DOHH2 (cell line): ENCODE results near the gene PIK3AP1.
"Not testable (repeated sequence)": the region's sequence is repeated elsewhere in the genome, so short reads cannot be mapped to it uniquely, and the experiment has no call there.

Experiments used
- H3F3A ChIP-seq: fragments of 200-600 bp; sonication (generic), shearing (Covaris generic); 2 replicates; pipeline ENCODE4 v1.6.0; 2016; ENCODE audit warnings: antibody characterized with exemption, mild to moderate bottlenecking; ENCODE audit not compliant: control insufficient read depth, insufficient read depth
- H3K27ac ChIP-seq: fragments of 200-600 bp; sonication (generic); 2 replicates; pipeline ENCODE4 v1.5.1; 2014; ENCODE audit warnings: low read depth, mild to moderate bottlenecking, low read length, moderate library complexity
- H3K27me3 ChIP-seq: fragments of 200-600 bp; sonication (generic); 2 replicates; pipeline ENCODE4 v1.6.1; 2014; ENCODE audit warnings: mild to moderate bottlenecking, low read length, mixed read lengths; ENCODE audit not compliant: control insufficient read depth
- H3K36me3 ChIP-seq: fragments of 200-600 bp; sonication (generic); 2 replicates; pipeline ENCODE4 v1.6.1; 2014; ENCODE audit warnings: mild to moderate bottlenecking, low read length, moderate library complexity, mixed read lengths; ENCODE audit not compliant: control insufficient read depth
- H3K4me1 ChIP-seq: fragments of 200-600 bp; sonication (generic); 2 replicates; pipeline ENCODE4 v1.6.1; 2014; ENCODE audit warnings: mild to moderate bottlenecking, low read length, mixed read lengths; ENCODE audit not compliant: control insufficient read depth
- H3K4me2 ChIP-seq: fragments of 200-600 bp; sonication (generic); 2 replicates; pipeline ENCODE4 v1.6.0; 2014; ENCODE audit warnings: mild to moderate bottlenecking, low read length, moderate library complexity
- H3K4me3 ChIP-seq: fragments of 200-600 bp; sonication (generic); 2 replicates; pipeline ENCODE4 v1.5.1; 2014; ENCODE audit warnings: mild to moderate bottlenecking, low read length, mixed read lengths
- H3K79me2 ChIP-seq: fragments of 200-600 bp; sonication (generic); 2 replicates; pipeline ENCODE4 v1.6.1; 2014; ENCODE audit warnings: mild to moderate bottlenecking, low read length, mixed read lengths; ENCODE audit not compliant: control insufficient read depth
- H3K9me2 ChIP-seq: fragments of 200-600 bp; sonication (generic); replicated peaks from 2 replicates; pipeline ENCODE4 v1.6.1; 2014; ENCODE audit warnings: mild to moderate bottlenecking, low read length, mixed read lengths; ENCODE audit not compliant: control insufficient read depth
- H3K9me3 ChIP-seq: fragments of 200-600 bp; sonication (generic); 2 replicates; pipeline ENCODE4 v1.6.1; 2014; ENCODE audit warnings: antibody characterized with exemption, low read length, mixed read lengths; ENCODE audit not compliant: control insufficient read depth, insufficient read depth
- H4K20me1 ChIP-seq: fragments of 200-600 bp; sonication (generic); 2 replicates; pipeline ENCODE4 v1.6.0; 2014; ENCODE audit warnings: low read depth, mild to moderate bottlenecking, antibody characterized with exemption, low read length, moderate library complexity; ENCODE audit not compliant: control insufficient read depth, insufficient read depth
- EZH2phosphoT487 ChIP-seq: fragments of 200-600 bp; sonication (generic); IDR thresholded peaks from 2 replicates; pipeline ENCODE4 v1.6.1; 2017; ENCODE audit warnings: borderline replicate concordance, mild to moderate bottlenecking, antibody characterized with exemption, low read length, moderate library complexity, mixed read lengths
- TF ChIP-seq, protein P1 (sequence below): fragments of 200-600 bp; sonication (generic); IDR thresholded peaks from one replicate; pipeline ENCODE4 v1.5.1; 2014; ENCODE audit warnings: antibody characterized with exemption, mild to moderate bottlenecking, low read depth, low read length; ENCODE audit not compliant: poor library complexity, severe bottlenecking

The PIK3AP1 gene

DNA sequence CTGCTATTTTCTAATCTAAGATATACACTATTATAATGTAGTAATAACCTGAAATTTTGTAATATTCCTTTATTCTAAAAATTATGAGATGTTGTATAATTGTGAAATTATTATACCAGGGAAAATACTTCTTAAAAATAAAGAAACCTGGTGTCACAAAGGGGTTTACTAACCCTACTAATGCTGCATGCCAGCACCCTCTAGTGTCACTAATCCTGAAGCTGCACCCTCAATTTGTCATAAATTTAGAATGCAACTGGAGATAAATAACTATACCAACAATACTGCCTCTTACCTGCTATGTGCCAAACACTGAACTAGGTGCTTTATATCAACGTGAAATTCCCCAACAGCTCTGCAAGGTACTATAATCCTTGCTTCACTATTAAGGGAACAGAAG lies 164.3 kb downstream of the PIK3AP1 start:
- H3K36me3 ChIP-seq = peaks cover 81% of the 10 kb centered on the region
- TF ChIP-seq EZH2phosphoT487 = no peak
- TF ChIP-seq, protein P1, sequence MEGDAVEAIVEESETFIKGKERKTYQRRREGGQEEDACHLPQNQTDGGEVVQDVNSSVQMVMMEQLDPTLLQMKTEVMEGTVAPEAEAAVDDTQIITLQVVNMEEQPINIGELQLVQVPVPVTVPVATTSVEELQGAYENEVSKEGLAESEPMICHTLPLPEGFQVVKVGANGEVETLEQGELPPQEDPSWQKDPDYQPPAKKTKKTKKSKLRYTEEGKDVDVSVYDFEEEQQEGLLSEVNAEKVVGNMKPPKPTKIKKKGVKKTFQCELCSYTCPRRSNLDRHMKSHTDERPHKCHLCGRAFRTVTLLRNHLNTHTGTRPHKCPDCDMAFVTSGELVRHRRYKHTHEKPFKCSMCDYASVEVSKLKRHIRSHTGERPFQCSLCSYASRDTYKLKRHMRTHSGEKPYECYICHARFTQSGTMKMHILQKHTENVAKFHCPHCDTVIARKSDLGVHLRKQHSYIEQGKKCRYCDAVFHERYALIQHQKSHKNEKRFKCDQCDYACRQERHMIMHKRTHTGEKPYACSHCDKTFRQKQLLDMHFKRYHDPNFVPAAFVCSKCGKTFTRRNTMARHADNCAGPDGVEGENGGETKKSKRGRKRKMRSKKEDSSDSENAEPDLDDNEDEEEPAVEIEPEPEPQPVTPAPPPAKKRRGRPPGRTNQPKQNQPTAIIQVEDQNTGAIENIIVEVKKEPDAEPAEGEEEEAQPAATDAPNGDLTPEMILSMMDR = peak; percentile 55
- H3K4me2 ChIP-seq = no peak overlapping the region

DNA sequence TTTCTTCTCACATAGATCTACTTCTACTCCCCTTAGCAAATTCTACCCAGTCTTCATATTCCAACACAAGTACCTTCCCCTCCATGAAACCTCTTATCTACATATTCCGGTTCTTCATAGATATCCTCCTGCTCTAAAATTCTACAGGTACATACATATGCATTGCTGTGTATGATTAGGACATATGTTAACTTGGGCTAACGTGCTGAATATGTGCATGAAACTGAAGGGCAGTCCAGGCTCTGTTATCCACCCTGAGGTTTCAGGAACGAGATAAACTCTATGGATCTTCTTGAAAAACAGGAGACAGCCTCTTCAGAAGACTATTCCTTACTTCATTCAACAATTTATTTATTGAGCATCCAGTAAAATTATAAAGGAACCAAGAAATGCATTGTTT lies 165.0 kb downstream of the PIK3AP1 start:
- Histone ChIP-seq H3K79me2 (no peaks in the 10 kb centered on the region), H3K9me3 (no peaks in the 10 kb centered on the region), H3K27ac (no peak overlapping the region), H3K9me2 (no peaks in the 10 kb centered on the region), H3K4me2 (no peak overlapping the region), H3F3A (no peaks in the 10 kb centered on the region), H3K4me1 (no peaks in the 10 kb centered on the region), H4K20me1 (no peaks in the 10 kb centered on the region), H3K27me3 (no peaks in the 10 kb centered on the region), H3K4me3 (no peak overlapping the region), H3K36me3 (peaks cover 82% of the 10 kb centered on the region)
- TF ChIP-seq EZH2phosphoT487 = no peak
- TF ChIP-seq, protein P1 = no peak

More for the DNA sequence above, 164.3 kb downstream of the PIK3AP1 start:
- Histone ChIP-seq H3K79me2 (no peaks in the 10 kb centered on the region), H3F3A (no peaks in the 10 kb centered on the region), H3K4me3 (no peak overlapping the region), H3K4me1 (no peaks in the 10 kb centered on the region), H3K9me3 (no peaks in the 10 kb centered on the region), H4K20me1 (no peaks in the 10 kb centered on the region), H3K9me2 (no peaks in the 10 kb centered on the region), H3K27ac (no peak overlapping the region), H3K27me3 (no peaks in the 10 kb centered on the region)

DNA sequence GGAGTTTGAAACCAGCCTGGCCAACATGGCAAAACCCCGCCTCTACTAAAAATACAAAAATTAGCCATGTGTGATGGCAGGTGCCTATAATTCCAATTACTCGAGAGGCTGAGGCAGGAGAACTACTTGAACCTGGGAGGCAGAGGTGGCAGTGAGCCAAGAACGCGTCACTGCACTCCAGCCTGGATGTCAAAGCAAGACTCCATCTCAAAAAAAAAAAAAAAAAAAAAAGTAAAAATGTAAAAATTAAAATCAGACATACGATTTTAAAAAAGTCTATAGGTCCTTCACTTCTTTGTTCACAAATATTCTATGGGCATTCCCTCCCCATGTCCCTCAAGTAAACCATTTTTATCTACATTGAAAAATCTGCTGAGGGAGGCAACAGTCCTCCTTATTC lies 171.7 kb downstream of the PIK3AP1 start:
- no peaks in the 10 kb centered on the region for H3K9me2 ChIP-seq
- H4K20me1 ChIP-seq = no peaks in the 10 kb centered on the region
- H3K4me3 ChIP-seq = no peak overlapping the region
- H3K4me2 ChIP-seq = no peak overlapping the region
- no peaks in the 10 kb centered on the region for H3K27me3 ChIP-seq
- no peak for TF ChIP-seq EZH2phosphoT487
- TF ChIP-seq, protein P1 = no peak
- H3K27ac ChIP-seq = no peak overlapping the region
- H3K4me1 ChIP-seq = no peaks in the 10 kb centered on the region
- H3F3A ChIP-seq = no peaks in the 10 kb centered on the region
- H3K9me3 ChIP-seq = no peaks in the 10 kb centered on the region
- peaks cover 83% of the 10 kb centered on the region for H3K36me3 ChIP-seq
- H3K79me2 ChIP-seq = no peaks in the 10 kb centered on the region; the same call in 1 of the 2 replicates

DNA sequence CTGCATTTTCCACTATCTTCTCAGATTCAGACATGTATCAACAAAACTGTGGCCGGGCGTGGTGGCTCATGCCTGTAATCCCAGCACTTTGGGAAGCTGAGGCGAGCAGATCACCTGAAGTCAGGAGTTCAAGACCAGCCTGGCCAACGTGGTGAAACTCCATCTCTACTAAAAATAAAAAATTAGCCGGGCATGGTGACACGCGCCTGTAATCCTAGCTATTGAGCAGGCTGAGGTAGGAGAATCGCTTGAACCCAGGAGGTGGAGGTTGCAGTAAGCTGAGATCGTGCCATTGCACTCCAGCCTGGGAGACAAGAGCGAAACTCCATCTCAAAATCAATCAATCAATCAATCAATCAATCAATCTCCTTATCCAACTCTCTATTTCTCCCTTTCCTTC lies 174.8 kb downstream of the PIK3AP1 start:
- peaks cover 74% of the 10 kb centered on the region for H3K36me3 ChIP-seq

More for the DNA sequence above, 174.8 kb downstream of the PIK3AP1 start:
- H3K4me3 ChIP-seq, H4K20me1 ChIP-seq, H3K4me1 ChIP-seq, H3K9me2 ChIP-seq, H3K9me3 ChIP-seq, H3K27ac ChIP-seq, H3K79me2 ChIP-seq, H3F3A ChIP-seq, H3K27me3 ChIP-seq, H3K4me2 ChIP-seq: not testable (repeated sequence)
